ENCODE results near the gene CCDC142. TPM values are rescaled to one million over a fixed set of nuclear protein-coding genes. Genes with fewer than 3 reads are reported as not detected.
A peak's percentile ranks its signal among the peaks of the same experiment; 100 is the strongest.

The CCDC142 gene
- total and polyA plus RNA-seq, 10 of the 15 experiments (the other 5 are each of a cell fraction or from before 2014, with no cell fraction given) = 0.93 to 16.9 (median 9.0) TPM

GRCh38 chr2:74502720-74503505 is 20.1 kb upstream of the CCDC142 start:
- ATAC-seq = peak; percentile 73
- Histone ChIP-seq H3K9ac (ENCODE audit: control insufficient read depth, insufficient read depth, low read length) (peak overlapping the region; percentile 55), H4K20me1 (ENCODE audit: control insufficient read depth, insufficient read depth) (no peaks in the 10 kb centered on the region), H3K4me2 (ENCODE audit: control insufficient read depth, insufficient read depth) (peak overlapping the region; percentile 93), H3K4me3 (peak overlapping the region; percentile 73), H3K36me3 (ENCODE audit: control insufficient read depth in 2 of 2, insufficient read depth in 2 of 2, low read length in 1 of 2) (peaks cover 0 to 7% of the 10 kb centered on the region in 2 experiments; a peak in 1 of 4 replicates), H3K27ac (ENCODE audit: control insufficient read depth, insufficient read depth) (no peak overlapping the region), H3K4me1 (ENCODE audit: control insufficient read depth, insufficient read depth, low read length) (peaks cover 29% of the 10 kb centered on the region), H3K9me3 (replicated peaks; ENCODE audit: control insufficient read depth, insufficient read depth, low read length) (no peaks in the 10 kb centered on the region), H3K27me3 (replicated peaks in 1 of 2; ENCODE audit: control insufficient read depth in 2 of 2, insufficient read depth in 2 of 2, low read length in 1 of 2) (peaks cover 14 to 24% of the 10 kb centered on the region in 2 experiments; a peak in 3 of 4 replicates), H2AFZ (ENCODE audit: control insufficient read depth, low read depth, low read length) (peak overlapping the region; percentile 85), H3K79me2 (ENCODE audit: control insufficient read depth, insufficient read depth, low read length) (peaks cover 12% of the 10 kb centered on the region)
- peak; percentile 7 for FAIRE-seq
- ChIA-PET POLR2A (interaction anchor here (0.6 to 2.2 kb wide), 11 partner anchors 20 to 112 kb away, joined by 3 to 10 read pairs (median 5); partner anchors contain the start of genes AUP1, CCDC142, DQX1 and INO80B), CTCF (interaction anchor here (0.8 to 13.9 kb wide), 13 partner anchors 10 to 333 kb away, joined by 3 to 231 read pairs (median 5); partner anchors contain the start of genes AUP1, CCDC142, DQX1 and HTRA2), RAD21 (ENCODE audit: unreplicated experiment) (interaction anchor here (0.7 to 3.3 kb wide), 5 partner anchors 27 to 88 kb away, joined by 3 to 21 read pairs (median 3); partner anchors contain the start of genes AUP1 and HTRA2), SMC1A (ENCODE audit: uncharacterized antibody, unreplicated experiment) (interaction anchor here (1.2 to 7.0 kb wide), 10 partner anchors 14 to 90 kb away, joined by 3 to 71 read pairs (median 6); partner anchors contain the start of genes CCDC142 and TTC31)
- in situ Hi-C loops (cut with MboI) (no loop called here), intact Hi-C loops (cut with micrococcal nuclease; ENCODE audit: unreplicated experiment) (loop anchor here (2.0 kb wide), 1 partner anchor 20 kb away; the partner anchor contains the start of genes CCDC142 and TTC31)
- 4% methylated on average over 67 of the region's 67 CpGs for WGBS (ENCODE audit: insufficient coverage, insufficient replicate concordance, low lambda C conversion rate, missing lambda C conversion rate)
- no peak for DNase-seq (ENCODE audit: low read depth, low spot score)
- BruUV-seq (replicated peaks) = no TSS peak
- TF ChIP-seq ZNF622 (IDR thresholded peaks at IDR 0.05) (no peak), CEBPB (IDR thresholded peaks at IDR 0.05; ENCODE audit: borderline replicate concordance in 1 of 2, low read depth in 2 of 2, low read length in 2 of 2) (no peak), ZBED1 (IDR thresholded peaks at IDR 0.05; ENCODE audit: borderline replicate concordance) (no peak), PAX8 (IDR thresholded peaks at IDR 0.05) (no peak), RB1 (IDR thresholded peaks at IDR 0.05; ENCODE audit: borderline replicate concordance) (no peak), SIN3A (IDR thresholded peaks at IDR 0.05; ENCODE audit: low read depth, low read length) (no peak), JUND (IDR thresholded peaks at IDR 0.05; ENCODE audit: low read depth, low read length) (peak; percentile 16; the same call in 1 of the 2 replicates), BHLHE40 (IDR thresholded peaks at IDR 0.05; ENCODE audit: borderline replicate concordance in 1 of 2, low read depth in 2 of 2, low read length in 1 of 2) (peak; percentile 86 to 94), NR2F1 (conservative IDR thresholded peaks at IDR 0.05) (peak; percentile 87), SRF (IDR thresholded peaks at IDR 0.05; ENCODE audit: low read depth in 2 of 2, low read length in 2 of 2) (no peak), PML (IDR thresholded peaks at IDR 0.05; ENCODE audit: low read length) (no peak), SUPT20H (IDR thresholded peaks at IDR 0.05; ENCODE audit: borderline replicate concordance, control insufficient read depth, low read depth, low read length) (no peak), POLR2AphosphoS2 (IDR thresholded peaks at IDR 0.05; ENCODE audit: low read depth, low read length) (no peak), CUX1 (IDR thresholded peaks at IDR 0.05; ENCODE audit: insufficient replicate concordance, low read depth, low read length) (no peak), ZSCAN29 (IDR thresholded peaks at IDR 0.05) (no peak), SP1 (IDR thresholded peaks at IDR 0.05; ENCODE audit: low read depth, low read length) (no peak), MEF2A (IDR thresholded peaks at IDR 0.05; ENCODE audit: insufficient read depth, low read depth, low read length) (no peak), ZNF217 (IDR thresholded peaks at IDR 0.05) (no peak)
- TF ChIP-seq, protein P1, sequence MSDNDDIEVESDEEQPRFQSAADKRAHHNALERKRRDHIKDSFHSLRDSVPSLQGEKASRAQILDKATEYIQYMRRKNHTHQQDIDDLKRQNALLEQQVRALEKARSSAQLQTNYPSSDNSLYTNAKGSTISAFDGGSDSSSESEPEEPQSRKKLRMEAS (IDR thresholded peaks at IDR 0.05; ENCODE audit: low read depth, low read length) = no peak

Measured in GM12878 (cell line).